AG04449 (cell line): Measurements from ENCODE around the gene TRAF3.

Experiments used
- CTCF ChIA-PET: fragments of 350-600 bp; formaldehyde crosslinking; extraction: SDS; loops from one replicate; lab custom pipeline; 2021; ENCODE audit warnings: antibody characterized with exemption; lab: Yijun Ruan, JAX
- POLR2A ChIA-PET: fragments of 400-600, 350-600 bp; formaldehyde crosslinking; extraction: SDS; loops from one replicate; lab custom pipeline; 2020; ENCODE audit warnings: antibody characterized with exemption, inconsistent platforms; lab: Yijun Ruan, JAX
- DNase-seq: peaks from one replicate; pipeline ENCODE4 v3.0.0-alpha.2; 2010; ENCODE audit warnings: low read depth, low spot score
- H3K4me3 ChIP-seq: 2 replicates; pipeline ENCODE4 v1.5.1; 2011; ENCODE audit warnings: low read depth, mild to moderate bottlenecking, control low read depth, low read length
- TF ChIP-seq, protein P1 (sequence below): IDR thresholded peaks from one replicate; pipeline ENCODE4 v1.5.1; 2011; ENCODE audit warnings: mild to moderate bottlenecking, moderate library complexity, low read length, control low read depth, inconsistent platforms; ENCODE audit not compliant: insufficient read depth; ENCODE audit errors: missing control alignments

TRAF3 gene

DNA sequence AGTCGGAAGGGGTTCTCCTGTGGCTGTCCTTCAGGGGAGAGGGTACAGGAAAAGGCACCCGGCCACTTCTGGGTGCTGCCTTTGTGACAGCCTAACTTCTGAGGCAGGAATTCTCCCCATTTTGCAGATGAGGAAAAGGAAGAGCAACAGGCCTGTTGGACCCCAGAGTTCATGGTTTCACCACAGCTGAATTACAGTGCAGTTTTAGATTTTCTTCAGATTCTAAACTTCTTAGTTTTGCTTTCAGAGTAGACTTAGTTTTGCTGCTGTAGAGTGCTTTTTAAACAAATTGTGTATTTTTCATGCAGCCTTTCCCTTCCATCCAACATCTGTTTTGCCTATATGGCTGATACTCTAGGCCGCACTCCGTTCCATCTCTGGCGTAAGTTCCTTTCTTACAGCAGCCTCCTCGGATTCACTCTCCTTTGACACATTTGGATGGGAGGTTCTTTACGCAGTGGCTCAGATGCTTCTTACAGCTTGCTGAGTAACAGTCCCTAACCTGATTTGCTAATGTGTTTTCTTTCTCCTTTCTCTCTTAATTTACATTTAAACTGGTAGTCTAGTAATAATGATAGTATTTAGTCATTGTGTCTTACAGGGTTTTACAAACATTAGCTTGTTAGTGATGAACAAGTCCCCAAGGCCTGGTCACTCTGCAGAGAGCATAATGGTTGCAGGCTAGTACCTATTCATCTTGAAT is 7.8 kb downstream of the TRAF3 start:
- H3K4me3 ChIP-seq: no peak overlapping the region
- no peak for DNase-seq
- ChIA-PET POLR2A (no interaction called here), CTCF (interaction anchor here (2.8 kb wide), 2 partner anchors 10 kb away, joined by 13 to 15 read pairs; no protein-coding TSS in a partner anchor)
- TF ChIP-seq, protein P1, sequence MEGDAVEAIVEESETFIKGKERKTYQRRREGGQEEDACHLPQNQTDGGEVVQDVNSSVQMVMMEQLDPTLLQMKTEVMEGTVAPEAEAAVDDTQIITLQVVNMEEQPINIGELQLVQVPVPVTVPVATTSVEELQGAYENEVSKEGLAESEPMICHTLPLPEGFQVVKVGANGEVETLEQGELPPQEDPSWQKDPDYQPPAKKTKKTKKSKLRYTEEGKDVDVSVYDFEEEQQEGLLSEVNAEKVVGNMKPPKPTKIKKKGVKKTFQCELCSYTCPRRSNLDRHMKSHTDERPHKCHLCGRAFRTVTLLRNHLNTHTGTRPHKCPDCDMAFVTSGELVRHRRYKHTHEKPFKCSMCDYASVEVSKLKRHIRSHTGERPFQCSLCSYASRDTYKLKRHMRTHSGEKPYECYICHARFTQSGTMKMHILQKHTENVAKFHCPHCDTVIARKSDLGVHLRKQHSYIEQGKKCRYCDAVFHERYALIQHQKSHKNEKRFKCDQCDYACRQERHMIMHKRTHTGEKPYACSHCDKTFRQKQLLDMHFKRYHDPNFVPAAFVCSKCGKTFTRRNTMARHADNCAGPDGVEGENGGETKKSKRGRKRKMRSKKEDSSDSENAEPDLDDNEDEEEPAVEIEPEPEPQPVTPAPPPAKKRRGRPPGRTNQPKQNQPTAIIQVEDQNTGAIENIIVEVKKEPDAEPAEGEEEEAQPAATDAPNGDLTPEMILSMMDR: no peak

DNA sequence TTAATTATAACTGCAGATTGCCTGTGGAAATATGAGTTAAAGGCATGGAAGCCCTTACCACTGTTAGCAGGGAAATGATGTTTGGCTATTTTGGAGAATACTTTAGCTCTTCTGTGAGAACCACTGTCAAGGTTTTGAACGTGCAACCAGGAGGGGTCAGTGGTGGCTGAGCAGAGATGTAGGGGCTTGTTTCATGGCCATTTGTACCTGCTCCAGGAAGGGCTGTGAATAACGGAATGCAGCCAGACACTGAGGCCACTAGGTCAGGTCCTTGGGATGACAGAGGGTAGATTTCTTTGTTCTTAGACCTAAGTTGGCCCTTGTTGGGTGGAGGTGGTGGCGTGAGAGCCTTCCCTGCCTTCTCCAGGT is 8.3 kb downstream of the TRAF3 start:
- TF ChIP-seq, protein P1: no peak
- H3K4me3 ChIP-seq: no peak overlapping the region
- POLR2A ChIA-PET: no interaction called here
- DNase-seq: no peak
- CTCF ChIA-PET: interaction anchor here (2.8 kb wide), 2 partner anchors 9 to 10 kb away, joined by 13 to 15 read pairs; no protein-coding TSS in a partner anchor

DNA sequence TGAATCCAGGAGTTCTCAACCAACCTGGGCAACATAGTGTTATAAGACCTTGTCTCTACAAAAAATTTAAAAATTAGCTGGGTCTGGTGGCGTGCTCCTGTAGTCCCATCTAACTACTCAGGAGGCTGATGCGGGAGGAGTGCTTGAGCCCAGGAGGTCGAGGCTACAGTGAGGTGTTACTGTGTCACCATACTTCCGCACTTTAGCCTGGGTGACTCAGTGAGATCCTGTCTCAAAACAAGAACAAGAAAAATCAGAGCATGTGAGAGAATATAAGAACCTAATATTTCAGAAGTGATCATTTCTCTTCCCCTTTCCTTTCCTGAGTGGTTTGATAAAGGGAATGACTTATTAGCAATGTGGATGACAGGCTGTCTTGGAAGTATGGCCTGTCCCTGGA is 9.5 kb downstream of the TRAF3 start:
- POLR2A ChIA-PET: no interaction called here
- TF ChIP-seq, protein P1: no peak
- no peak overlapping the region for H3K4me3 ChIP-seq
- CTCF ChIA-PET: no interaction called here
- no peak for DNase-seq

DNA sequence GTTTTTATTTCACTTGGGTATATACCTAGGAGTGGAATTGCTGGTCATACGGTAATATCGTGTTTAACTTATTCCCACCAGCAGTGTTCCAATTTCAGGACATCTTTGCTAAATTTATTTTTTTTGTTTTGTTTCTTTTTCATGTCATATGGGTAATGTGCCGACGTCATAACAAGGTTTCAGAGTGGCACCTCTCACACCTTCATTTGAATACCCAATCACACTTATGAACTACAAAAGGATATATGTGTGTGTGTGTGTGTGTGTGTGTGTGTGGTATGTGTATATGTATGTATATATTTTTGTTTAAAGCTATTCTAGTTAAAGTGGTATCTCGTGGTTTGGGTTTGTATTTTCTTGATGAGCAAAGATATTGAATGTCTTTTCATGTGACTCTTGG is 12.1 kb downstream of the TRAF3 start:
- ChIA-PET POLR2A (no interaction called here), CTCF (no interaction called here)
- H3K4me3 ChIP-seq: no peak overlapping the region
- TF ChIP-seq, protein P1: no peak
- no peak for DNase-seq

DNA sequence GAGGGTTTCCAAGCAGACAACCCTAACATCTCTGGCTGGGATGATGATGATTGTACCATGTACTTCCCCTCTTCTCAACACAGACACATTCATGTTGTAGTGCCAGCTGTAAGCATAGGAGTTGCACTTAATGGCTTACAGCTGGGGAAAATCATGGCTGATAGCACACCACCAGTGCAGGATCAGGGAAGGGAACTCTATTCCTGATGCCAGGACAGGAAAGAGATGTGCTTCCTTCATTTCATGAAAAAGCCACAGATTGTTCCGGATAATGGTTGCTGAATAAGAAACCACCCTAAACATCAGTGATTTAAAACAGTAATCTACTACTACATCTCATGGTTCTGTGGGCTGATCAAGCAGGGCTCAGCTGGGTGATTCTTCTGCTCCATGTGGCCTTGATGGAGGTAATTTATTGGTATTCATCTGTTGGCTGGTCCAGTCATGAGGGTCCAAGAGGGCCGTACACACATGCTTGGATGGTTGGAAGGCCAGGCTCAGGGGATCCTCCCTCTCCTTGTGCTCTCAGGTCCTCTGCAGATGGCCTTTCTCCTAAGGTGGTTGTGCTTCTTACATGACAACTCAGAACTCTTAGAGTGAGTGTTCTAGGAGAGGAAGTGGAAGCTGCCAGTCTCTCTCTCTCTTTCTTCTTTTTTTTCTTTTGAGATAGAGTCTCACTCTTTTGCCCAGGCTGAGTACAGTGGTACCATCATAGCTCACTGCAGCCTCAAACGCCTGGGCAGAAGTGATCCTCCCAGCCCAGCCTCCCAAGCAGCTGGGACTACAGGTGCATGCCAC is 16.5 kb downstream of the TRAF3 start:
- ChIA-PET POLR2A (no interaction called here), CTCF (interaction anchor here (2.2 to 3.2 kb wide), 2 partner anchors 9 to 19 kb away, joined by 7 to 15 read pairs; no protein-coding TSS in a partner anchor)
- TF ChIP-seq, protein P1: no peak
- H3K4me3 ChIP-seq: no peak overlapping the region
- DNase-seq: no peak

DNA sequence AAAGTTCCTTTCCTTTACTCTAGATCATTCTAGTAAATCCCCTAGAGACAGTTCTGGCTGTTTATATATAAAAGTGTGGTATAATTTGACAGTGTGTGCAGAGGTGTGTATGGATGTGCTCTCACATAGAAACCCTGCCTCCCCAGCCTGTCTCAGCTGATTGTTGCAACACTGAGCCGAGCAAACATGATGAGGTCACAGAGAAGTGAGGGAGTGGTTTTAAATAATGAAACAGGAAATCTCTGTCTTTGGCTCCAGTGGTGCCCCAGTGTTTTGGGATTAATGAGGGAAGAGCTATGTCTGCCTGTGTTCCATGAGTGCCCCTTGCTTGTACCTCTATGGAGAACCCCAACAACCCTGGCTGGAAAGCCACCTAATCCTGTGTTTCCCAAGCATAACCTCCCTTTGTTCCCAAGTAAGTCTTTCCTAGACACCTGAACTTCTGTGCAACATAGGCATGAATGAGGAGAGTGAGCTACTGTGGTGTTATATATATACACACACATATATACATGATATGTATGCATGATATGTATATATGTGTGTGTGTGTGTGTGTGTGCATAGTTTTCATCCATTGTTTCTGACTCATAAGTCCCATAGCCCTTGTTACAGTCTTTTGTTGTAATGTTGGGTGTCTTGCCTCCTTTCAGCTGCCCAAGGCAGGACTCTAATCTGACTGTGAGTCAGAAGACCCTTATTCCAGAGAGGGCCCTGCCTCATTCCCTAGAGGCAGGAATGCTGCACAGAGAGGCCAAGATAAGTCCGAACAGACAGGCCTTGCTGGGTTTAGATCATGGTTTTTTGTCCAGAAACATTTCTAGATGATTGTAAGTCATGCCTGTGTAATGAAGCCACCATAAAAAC is 18.0 kb downstream of the TRAF3 start:
- CTCF ChIA-PET: interaction anchor here (0.9 to 3.2 kb wide), 5 partner anchors 9 to 102 kb away, joined by 3 to 15 read pairs (median 4); no protein-coding TSS in a partner anchor
- POLR2A ChIA-PET: no interaction called here
- peak; percentile 59 for DNase-seq
- H3K4me3 ChIP-seq: peak overlapping the region; percentile 21
- TF ChIP-seq, protein P1: peak; percentile 43
